Osteocyte (in vitro differentiated cells): ENCODE measurements around the gene EDEM1. TPM values are rescaled to one million over a fixed set of nuclear protein-coding genes. Genes with fewer than 3 reads are reported as not detected.
"Not testable (repeated sequence)": the region's sequence is repeated elsewhere in the genome, so short reads cannot be mapped to it uniquely, and the experiment has no call there.

Source experiments
- DNase-seq: peaks from one replicate; pipeline ENCODE4 v3.0.0; 2021; ENCODE audit warnings: mixed read lengths; ENCODE audit not compliant: unreplicated experiment; ENCODE audit errors: extremely low spot score
- H3K27ac Mint-ChIP-seq: one replicate; pipeline ENCODE4 v1.8.0; 2021; ENCODE audit warnings: mild to moderate bottlenecking, mixed read lengths; ENCODE audit not compliant: unreplicated experiment
- H3K27me3 Mint-ChIP-seq: one replicate; pipeline ENCODE4 v1.8.0; 2021; ENCODE audit warnings: mixed read lengths; ENCODE audit not compliant: unreplicated experiment
- H3K36me3 Mint-ChIP-seq: one replicate; pipeline ENCODE4 v1.8.0; 2021; ENCODE audit warnings: mixed read lengths; ENCODE audit not compliant: unreplicated experiment
- H3K4me1 Mint-ChIP-seq: one replicate; pipeline ENCODE4 v1.8.0; 2021; ENCODE audit warnings: mixed read lengths; ENCODE audit not compliant: unreplicated experiment
- H3K4me3 Mint-ChIP-seq: one replicate; pipeline ENCODE4 v1.8.0; 2021; ENCODE audit warnings: mild to moderate bottlenecking, moderate library complexity, mixed read lengths; ENCODE audit not compliant: unreplicated experiment
- H3K9me3 Mint-ChIP-seq: one replicate; pipeline ENCODE4 v1.8.0; 2021; ENCODE audit warnings: mixed read lengths; ENCODE audit not compliant: unreplicated experiment
- CTCF ChIP-seq: fragments of 200-600 bp; sonication (generic); IDR thresholded peaks from 2 replicates; pipeline ENCODE4 v1.5.0; 2021; ENCODE audit warnings: antibody characterized with exemption, mild to moderate bottlenecking, moderate library complexity
- total RNA-seq: library from RNA; stranded (reverse); gene quantifications from 2 replicates; pipeline ENCODE4 v1.2.1, GENCODE V29; 2021

Gene EDEM1
- total RNA-seq, 1 donor from 2014 or later: 45.9 TPM

GRCh38 chr3:5240740-5241139, 53.2 kb downstream of the EDEM1 start:
- Mint-ChIP-seq H3K36me3 (no peaks in the 10 kb centered on the region), H3K9me3 (peaks cover 12% of the 10 kb centered on the region), H3K27me3 (peaks cover 2% of the 10 kb centered on the region), H3K4me3 (no peak overlapping the region), H3K4me1 (no peaks in the 10 kb centered on the region), H3K27ac (no peak overlapping the region)
- no peak for DNase-seq
- no peak for TF ChIP-seq CTCF

- not testable (repeated sequence) for H3K4me3 Mint-ChIP-seq, DNase-seq, H3K27ac Mint-ChIP-seq, H3K4me1 Mint-ChIP-seq, H3K27me3 Mint-ChIP-seq, H3K36me3 Mint-ChIP-seq
- peaks cover 12% of the 10 kb centered on the region for H3K9me3 Mint-ChIP-seq
Observed at GRCh38 chr3:5242785-5243184, 55.3 kb downstream of the EDEM1 start.

GRCh38 chr3:5245927-5246326, 58.4 kb downstream of the EDEM1 start:
- Mint-ChIP-seq H3K4me1 (no peaks in the 10 kb centered on the region), H3K36me3 (no peaks in the 10 kb centered on the region), H3K27ac (no peak overlapping the region), H3K4me3 (no peak overlapping the region), H3K9me3 (peaks cover 12% of the 10 kb centered on the region), H3K27me3 (peaks cover 8% of the 10 kb centered on the region)
- DNase-seq: no peak
- TF ChIP-seq CTCF: no peak

GRCh38 chr3:5248822-5249221, 61.3 kb downstream of the EDEM1 start:
- no peak for DNase-seq
- Mint-ChIP-seq H3K27ac (no peak overlapping the region), H3K27me3 (peaks cover 8% of the 10 kb centered on the region), H3K9me3 (peaks cover 8% of the 10 kb centered on the region), H3K4me1 (no peaks in the 10 kb centered on the region), H3K4me3 (no peak overlapping the region), H3K36me3 (no peaks in the 10 kb centered on the region)
- TF ChIP-seq CTCF: no peak

- H3K27me3 Mint-ChIP-seq: peaks cover 8% of the 10 kb centered on the region
- H3K9me3 Mint-ChIP-seq: no peaks in the 10 kb centered on the region
- H3K36me3 Mint-ChIP-seq: no peaks in the 10 kb centered on the region
- no peak for TF ChIP-seq CTCF
- no peak overlapping the region for H3K27ac Mint-ChIP-seq
- H3K4me3 Mint-ChIP-seq: no peak overlapping the region
- DNase-seq: no peak
- no peaks in the 10 kb centered on the region for H3K4me1 Mint-ChIP-seq
Observed at GRCh38 chr3:5250467-5251195, 63.1 kb downstream of the EDEM1 start.
